ENCODE data around the gene CCDC102A.

The CCDC102A gene

GRCh38 chr16:57462209-57462977 is 74.0 kb downstream of the CCDC102A start, which contains the start of gene POLR2C:
TSS of gene POLR2C (plus strand) at chr16:57462679. CDS start at chr16:57462725, 46 bp downstream.
- H3K9ac ChIP-seq (ENCODE audit: insufficient read length, low read depth): peak within 1 kb of the TSS; percentile 94
- no peak for TF ChIP-seq SUZ12 (IDR thresholded peaks at IDR 0.05; ENCODE audit: extremely low read depth, insufficient read depth, insufficient read length)
- TF ChIP-seq YY1 (IDR thresholded peaks at IDR 0.05; ENCODE audit: insufficient read depth, insufficient read length): no peak
- TF ChIP-seq ZNF274 (IDR thresholded peaks at IDR 0.05; ENCODE audit: low read depth, low read length): no peak
- peaks cover 3% of the 10 kb centered on the region for H3K4me1 ChIP-seq (ENCODE audit: insufficient read depth, insufficient read length)
- peak within 1 kb of the TSS; percentile 90 for H3K4me3 ChIP-seq (ENCODE audit: insufficient read length, low read depth)
- DNase-seq (ENCODE audit: low read depth, low spot score): peak; percentile 87
- no peaks in the 10 kb centered on the region for H3K27me3 ChIP-seq (ENCODE audit: insufficient read depth, insufficient read length)
- peaks cover 85% of the 10 kb centered on the region for H3K36me3 ChIP-seq (ENCODE audit: insufficient read depth, insufficient read length, low read length)
- no peaks in the 10 kb centered on the region for H3K9me3 ChIP-seq (ENCODE audit: insufficient read depth, low read length)

Data from NT2/D1 (cell line).